Coronary artery (tissue), 2 donors: ENCODE results near the gene SFT2D2.

ENCODE experiments used
- DNase-seq: peaks from one replicate; pipeline ENCODE4 v3.0.0-alpha.2; 2017; ENCODE audit warnings: low spot score
- H3K27ac ChIP-seq, 2 donors: fragments of 200-600 bp; sonication (generic); one replicate each; pipeline ENCODE4 v1.5.1; 2016 to 2019
- H3K4me3 ChIP-seq: fragments of 200-600 bp; sonication (generic); 2 replicates; pipeline ENCODE4 v1.5.1; 2016; ENCODE audit warnings: mild to moderate bottlenecking, moderate library complexity
- CTCF ChIP-seq: fragments of 200-600 bp; sonication (generic); IDR thresholded peaks from one replicate; pipeline ENCODE4 v1.5.1; 2019; ENCODE audit warnings: antibody characterized with exemption

SFT2D2 gene

GRCh38 chr1:168213349-168213748 is 12.5 kb upstream of the SFT2D2 start:
- H3K4me3 ChIP-seq: no peak overlapping the region
- no peak for TF ChIP-seq CTCF
- DNase-seq: no peak
- H3K27ac ChIP-seq: no peak overlapping the region

- Histone ChIP-seq H3K4me3 (no peak overlapping the region), H3K27ac (no peak overlapping the region)
- no peak for TF ChIP-seq CTCF
- DNase-seq: no peak
These were observed 9.6 kb upstream of the SFT2D2 start for GRCh38 chr1:168216171-168216570.

GRCh38 chr1:168217664-168218063 is 8.1 kb upstream of the SFT2D2 start:
- H3K4me3 ChIP-seq: no peak overlapping the region
- no peak for DNase-seq
- no peak overlapping the region for H3K27ac ChIP-seq
- no peak for TF ChIP-seq CTCF

GRCh38 chr1:168218658-168219057 is 7.1 kb upstream of the SFT2D2 start:
- H3K27ac ChIP-seq: no peak overlapping the region
- H3K4me3 ChIP-seq: no peak overlapping the region
- DNase-seq: no peak
- TF ChIP-seq CTCF: no peak

GRCh38 chr1:168220470-168220871 is 5.3 kb upstream of the SFT2D2 start:
- Histone ChIP-seq H3K4me3 (no peak overlapping the region), H3K27ac (no peak overlapping the region)
- DNase-seq: no peak
- no peak for TF ChIP-seq CTCF

GRCh38 chr1:168221275-168221674 is 4.5 kb upstream of the SFT2D2 start:
- no peak for TF ChIP-seq CTCF
- no peak overlapping the region for H3K27ac ChIP-seq
- no peak overlapping the region for H3K4me3 ChIP-seq
- no peak for DNase-seq

- Histone ChIP-seq H3K4me3 (no peak overlapping the region), H3K27ac (no peak overlapping the region)
- no peak for TF ChIP-seq CTCF
- DNase-seq: no peak
These were observed 2.5 kb upstream of the SFT2D2 start for GRCh38 chr1:168223261-168223660.
